ENCODE measurements around the gene CNOT9. TPM values are rescaled to one million over a fixed set of nuclear protein-coding genes. Genes with fewer than 3 reads are reported as not detected.

CNOT9 gene
- total RNA-seq, 1 experiment from 2014 or later = 54.0 TPM

- no peaks in the 10 kb centered on the region for H3K9me3 Mint-ChIP-seq (ENCODE audit: low read depth, unreplicated experiment)
- no peak for TF ChIP-seq CTCF (IDR thresholded peaks at IDR 0.05; ENCODE audit: unreplicated experiment)
- H3K27ac Mint-ChIP-seq (ENCODE audit: unreplicated experiment) = no peak overlapping the region
- no peaks in the 10 kb centered on the region for H3K4me1 Mint-ChIP-seq (ENCODE audit: low read depth, unreplicated experiment)
- BruUV-seq (replicated peaks) = no TSS peak
- H3K4me3 Mint-ChIP-seq (ENCODE audit: low read depth, unreplicated experiment) = no peak overlapping the region
- intact Hi-C loops (cut with micrococcal nuclease; ENCODE audit: unreplicated experiment) = no loop called here
- no peak for DNase-seq
- peaks cover 17% of the 10 kb centered on the region for H3K27me3 Mint-ChIP-seq (ENCODE audit: unreplicated experiment)
- H3K36me3 Mint-ChIP-seq (ENCODE audit: insufficient read depth, unreplicated experiment) = no peaks in the 10 kb centered on the region
- CTCF ChIA-PET = interaction anchor here (0.9 kb wide), 1 partner anchor 12 kb away, joined by 3 read pairs; no protein-coding TSS in a partner anchor
Observed at GRCh38 chr2:218615868-218616315, 47.3 kb downstream of the CNOT9 start.

GRCh38 chr2:218618102-218618860 lies 49.6 kb downstream of the CNOT9 start:
- Mint-ChIP-seq H3K36me3 (ENCODE audit: insufficient read depth, unreplicated experiment) (no peaks in the 10 kb centered on the region), H3K27me3 (ENCODE audit: unreplicated experiment) (no peaks in the 10 kb centered on the region), H3K4me3 (ENCODE audit: low read depth, unreplicated experiment) (no peak overlapping the region), H3K27ac (ENCODE audit: unreplicated experiment) (no peak overlapping the region), H3K4me1 (ENCODE audit: low read depth, unreplicated experiment) (no peaks in the 10 kb centered on the region), H3K9me3 (ENCODE audit: low read depth, unreplicated experiment) (no peaks in the 10 kb centered on the region)
- TF ChIP-seq CTCF (IDR thresholded peaks at IDR 0.05; ENCODE audit: unreplicated experiment) = no peak
- BruUV-seq (replicated peaks) = no TSS peak
- no peak for DNase-seq
- intact Hi-C loops (cut with micrococcal nuclease; ENCODE audit: unreplicated experiment) = no loop called here
- CTCF ChIA-PET = no interaction called here

GRCh38 chr2:218621007-218621406 lies 52.4 kb downstream of the CNOT9 start:
- H3K27ac Mint-ChIP-seq (ENCODE audit: unreplicated experiment) = no peak overlapping the region
- H3K4me1 Mint-ChIP-seq (ENCODE audit: low read depth, unreplicated experiment) = no peaks in the 10 kb centered on the region
- BruUV-seq (replicated peaks) = no TSS peak
- TF ChIP-seq CTCF (IDR thresholded peaks at IDR 0.05; ENCODE audit: unreplicated experiment) = no peak
- no peaks in the 10 kb centered on the region for H3K27me3 Mint-ChIP-seq (ENCODE audit: unreplicated experiment)
- no peak overlapping the region for H3K4me3 Mint-ChIP-seq (ENCODE audit: low read depth, unreplicated experiment)
- CTCF ChIA-PET = interaction anchor here (0.7 to 0.9 kb wide), 2 partner anchors 8 to 133 kb away, joined by 5 to 6 read pairs; no protein-coding TSS in a partner anchor
- no peaks in the 10 kb centered on the region for H3K36me3 Mint-ChIP-seq (ENCODE audit: insufficient read depth, unreplicated experiment)
- H3K9me3 Mint-ChIP-seq (ENCODE audit: low read depth, unreplicated experiment) = no peaks in the 10 kb centered on the region
- DNase-seq = no peak
- intact Hi-C loops (cut with micrococcal nuclease; ENCODE audit: unreplicated experiment) = no loop called here

- CTCF ChIA-PET = no interaction called here
- H3K4me1 Mint-ChIP-seq (ENCODE audit: low read depth, unreplicated experiment) = no peaks in the 10 kb centered on the region
- no peaks in the 10 kb centered on the region for H3K9me3 Mint-ChIP-seq (ENCODE audit: low read depth, unreplicated experiment)
- H3K36me3 Mint-ChIP-seq (ENCODE audit: insufficient read depth, unreplicated experiment) = no peaks in the 10 kb centered on the region
- H3K27ac Mint-ChIP-seq (ENCODE audit: unreplicated experiment) = no peak overlapping the region
- no peak for TF ChIP-seq CTCF (IDR thresholded peaks at IDR 0.05; ENCODE audit: unreplicated experiment)
- no TSS peak for BruUV-seq (replicated peaks)
- no peak for DNase-seq
- intact Hi-C loops (cut with micrococcal nuclease; ENCODE audit: unreplicated experiment) = no loop called here
- no peaks in the 10 kb centered on the region for H3K27me3 Mint-ChIP-seq (ENCODE audit: unreplicated experiment)
- no peak overlapping the region for H3K4me3 Mint-ChIP-seq (ENCODE audit: low read depth, unreplicated experiment)
Observed at GRCh38 chr2:218622606-218623365, 54.1 kb downstream of the CNOT9 start.
